ENCODE measurements around the gene SMIM36. TPM values are rescaled to one million over a fixed set of nuclear protein-coding genes. Genes with fewer than 3 reads are reported as not detected.
A peak's percentile ranks its signal among the peaks of the same experiment; 100 is the strongest.
"Not testable (repeated sequence)": the region's sequence is repeated elsewhere in the genome, so short reads cannot be mapped to it uniquely, and the experiment has no call there.

Gene SMIM36
- total and polyA plus RNA-seq, 2 of the 8 experiments (the other 6 are each of a cell fraction or from before 2014, with no cell fraction given) = not detected

GRCh38 chr17:55422828-55423164 lies 88.5 kb downstream of the SMIM36 start:
- H3K18ac ChIP-seq (ENCODE audit: extremely low read depth, low read length); H4K91ac ChIP-seq (replicated peaks; ENCODE audit: insufficient read length, low read length); DNase-seq (ENCODE audit: low read depth in 1 of 2, low spot score in 2 of 2); H3K9ac ChIP-seq (replicated peaks in 1 of 4; ENCODE audit: extremely low read depth in 1 of 4, low read depth in 3 of 4, low read length in 3 of 4); H3K79me1 ChIP-seq (ENCODE audit: low read depth, low read length); H2BK5ac ChIP-seq (ENCODE audit: low read depth, low read length); H3K4me3 ChIP-seq (ENCODE audit: extremely low read depth in 1 of 4, insufficient read depth in 2 of 4, low read depth in 3 of 4, low read length in 4 of 4); CTCF ChIA-PET (ENCODE audit: partially characterized antibody); FAIRE-seq; H2BK120ac ChIP-seq (replicated peaks; ENCODE audit: low read depth, low read length); H3K4me1 ChIP-seq (replicated peaks in 1 of 4; ENCODE audit: control insufficient read depth in 3 of 4, insufficient read depth in 4 of 4, low read length in 3 of 4); H2BK12ac ChIP-seq (ENCODE audit: low read depth, low read length); H3K9me3 ChIP-seq (ENCODE audit: insufficient read depth in 2 of 2, low read depth in 1 of 2, low read length in 1 of 2); H3K23ac ChIP-seq (ENCODE audit: insufficient read length); H2BK20ac ChIP-seq (ENCODE audit: low read length); H3K36me3 ChIP-seq (ENCODE audit: control insufficient read depth in 2 of 4, insufficient read depth in 4 of 4, low read length in 3 of 4); H3K56ac ChIP-seq (replicated peaks; ENCODE audit: insufficient read length, low read depth, low read length); H4K5ac ChIP-seq (ENCODE audit: insufficient read length, low read depth, low read length); H3K23me2 ChIP-seq (ENCODE audit: low read depth, low read length); H4K8ac ChIP-seq (ENCODE audit: extremely low read depth, insufficient read depth, low read length); H2AFZ ChIP-seq (ENCODE audit: low read length); H3K4ac ChIP-seq (replicated peaks; ENCODE audit: insufficient read length, low read depth, low read length); H3K27ac ChIP-seq (ENCODE audit: low read depth, low read length); H4K20me1 ChIP-seq (replicated peaks in 1 of 2; ENCODE audit: control insufficient read depth in 1 of 2, insufficient read depth in 2 of 2, low read length in 2 of 2); H3K27me3 ChIP-seq (replicated peaks in 1 of 4; ENCODE audit: control insufficient read depth in 3 of 4, extremely low read depth in 1 of 4, insufficient read depth in 3 of 4, low read length in 3 of 4); H3K14ac ChIP-seq (ENCODE audit: insufficient read length); H2AK5ac ChIP-seq (ENCODE audit: low read depth, low read length): not testable (repeated sequence)
- 94% methylated on average over 6 of the region's 6 CpGs; no CpG with 5 or more reads in 1 of the 2 experiments for WGBS, 2 experiments (ENCODE audit: extremely low coverage in 1 of 2, insufficient coverage in 1 of 2, insufficient read length in 1 of 2, insufficient replicate concordance in 2 of 2, low coverage in 1 of 2, low lambda C conversion rate in 2 of 2, missing lambda C conversion rate in 1 of 2)
- Histone ChIP-seq H3K79me2 (ENCODE audit: control insufficient read depth in 1 of 2, insufficient read depth in 2 of 2, low read length in 2 of 2) (peaks cover 17 to 32% of the 10 kb centered on the region in 2 experiments), H3K4me2 (ENCODE audit: insufficient read depth in 1 of 2, low read depth in 2 of 2, low read length in 2 of 2) (peak overlapping the region in 1 of 2 experiments; percentile 75; a peak in 1 of 4 replicates), H2BK15ac (ENCODE audit: low read length) (0 out of 2 replicates have a peak overlapping the region, but pooled peaks have one; percentile 29)
- POLR2A ChIA-PET (ENCODE audit: partially characterized antibody) = interaction anchor here (1.7 kb wide), 1 partner anchor 13 kb away, joined by 5 read pairs; no protein-coding TSS in a partner anchor

Measured in H1 (cell line).